Trophoblast cell (in vitro differentiated cells and primary cell): ENCODE results near the gene MACROH2A1.

ENCODE experiments used
- DNase-seq, 2 donors: peaks; one replicate each; pipeline ENCODE4 v3.0.0-alpha.2; 2016
- H2AFZ ChIP-seq: 2 replicates; pipeline ENCODE4 v1.6.1; 2013; ENCODE audit warnings: low read length, moderate library complexity, mild to moderate bottlenecking; ENCODE audit not compliant: insufficient read depth, poor library complexity
- H2AK5ac ChIP-seq: 2 replicates; pipeline ENCODE4 v1.6.1; 2013; ENCODE audit warnings: mild to moderate bottlenecking, low read length
- H2BK120ac ChIP-seq: 2 replicates; pipeline ENCODE4 v1.6.1; 2013; ENCODE audit warnings: low read length, mild to moderate bottlenecking, moderate library complexity; ENCODE audit not compliant: insufficient read depth, poor library complexity
- H2BK12ac ChIP-seq: 2 replicates; pipeline ENCODE4 v1.6.1; 2013; ENCODE audit warnings: mild to moderate bottlenecking, low read length, moderate library complexity
- H2BK5ac ChIP-seq: 2 replicates; pipeline ENCODE4 v1.6.1; 2013; ENCODE audit warnings: low read length, low read depth, moderate library complexity, mild to moderate bottlenecking; ENCODE audit not compliant: poor library complexity
- H3K14ac ChIP-seq: 2 replicates; pipeline ENCODE4 v1.6.1; 2013; ENCODE audit warnings: mild to moderate bottlenecking, low read length
- H3K18ac ChIP-seq: 2 replicates; pipeline ENCODE4 v1.6.1; 2013; ENCODE audit warnings: mild to moderate bottlenecking, low read length
- H3K23ac ChIP-seq: 2 replicates; pipeline ENCODE4 v1.6.1; 2013; ENCODE audit warnings: low read length
- H3K27ac ChIP-seq: 2 replicates; pipeline ENCODE4 v1.5.1; 2013; ENCODE audit warnings: low read depth, mild to moderate bottlenecking, inconsistent platforms, low read length, moderate library complexity
- H3K27me3 ChIP-seq: 2 replicates; pipeline ENCODE4 v1.6.1; 2013; ENCODE audit warnings: inconsistent platforms, mild to moderate bottlenecking, low read length, moderate library complexity; ENCODE audit not compliant: insufficient read depth
- H3K36me3 ChIP-seq, 2 experiments: 1 replicate in 1 of 2; 2 replicates in 1 of 2; pipeline ENCODE4 v1.6.1; 2013; ENCODE audit warnings: low read length in 2 of 2, mild to moderate bottlenecking in 2 of 2, moderate library complexity in 1 of 2; ENCODE audit not compliant: insufficient read depth in 2 of 2, control insufficient read depth in 1 of 2
- H3K4ac ChIP-seq: 2 replicates; pipeline ENCODE4 v1.6.1; 2013; ENCODE audit warnings: low read depth, mild to moderate bottlenecking, low read length, moderate library complexity
- H3K4me1 ChIP-seq, 2 experiments: 1 replicate in 1 of 2; 2 replicates in 1 of 2; pipeline ENCODE4 v1.6.1; 2013; ENCODE audit warnings: low read length in 2 of 2, mild to moderate bottlenecking in 2 of 2, moderate library complexity in 1 of 2; ENCODE audit not compliant: insufficient read depth in 2 of 2, control insufficient read depth in 1 of 2
- H3K4me2 ChIP-seq: 2 replicates; pipeline ENCODE4 v1.6.1; 2013; ENCODE audit warnings: inconsistent platforms, mild to moderate bottlenecking, low read length, moderate library complexity
- H3K4me3 ChIP-seq: 2 replicates; pipeline ENCODE4 v1.5.1; 2013; ENCODE audit warnings: mild to moderate bottlenecking, low read depth, low read length, inconsistent platforms
- H3K79me1 ChIP-seq: one replicate; pipeline ENCODE4 v1.6.1; 2013; ENCODE audit warnings: low read length
- H3K79me2 ChIP-seq: 2 replicates; pipeline ENCODE4 v1.6.1; 2013; ENCODE audit warnings: low read length, mild to moderate bottlenecking; ENCODE audit not compliant: control insufficient read depth, insufficient read depth, poor library complexity
- H3K9ac ChIP-seq: 2 replicates; pipeline ENCODE4 v1.6.1; 2013; ENCODE audit warnings: mild to moderate bottlenecking, low read length
- H3K9me3 ChIP-seq: 2 replicates; pipeline ENCODE4 v1.6.1; 2013; ENCODE audit warnings: low read depth, mild to moderate bottlenecking, control low read depth, inconsistent platforms, low read length; ENCODE audit not compliant: insufficient read depth
- H4K12ac ChIP-seq: 2 replicates; pipeline ENCODE4 v1.6.1; 2013; ENCODE audit warnings: low read depth, mild to moderate bottlenecking, low read length, moderate library complexity
- H4K8ac ChIP-seq: 2 replicates; pipeline ENCODE4 v1.6.1; 2013; ENCODE audit warnings: low read depth, mild to moderate bottlenecking, low read length, moderate library complexity
- H4K91ac ChIP-seq: one replicate; pipeline ENCODE4 v1.6.1; 2013; ENCODE audit warnings: low read depth, mild to moderate bottlenecking, low read length, moderate library complexity
- WGBS: extraction: QIAGEN DNeasy Blood & Tissue Kit; methylation state at CpG from one replicate; pipeline ENCODE4 v1.1.7; 2013; ENCODE audit warnings: missing lambda C conversion rate; ENCODE audit not compliant: insufficient read length, insufficient coverage; ENCODE audit errors: extremely low coverage; 5-methylcytosine and 5-hydroxymethylcytosine counted together

MACROH2A1 gene

GRCh38 chr5:135397084-135397483, 1.9 kb downstream of the MACROH2A1 start:
- H3K9ac ChIP-seq = no peak overlapping the region

DNA sequence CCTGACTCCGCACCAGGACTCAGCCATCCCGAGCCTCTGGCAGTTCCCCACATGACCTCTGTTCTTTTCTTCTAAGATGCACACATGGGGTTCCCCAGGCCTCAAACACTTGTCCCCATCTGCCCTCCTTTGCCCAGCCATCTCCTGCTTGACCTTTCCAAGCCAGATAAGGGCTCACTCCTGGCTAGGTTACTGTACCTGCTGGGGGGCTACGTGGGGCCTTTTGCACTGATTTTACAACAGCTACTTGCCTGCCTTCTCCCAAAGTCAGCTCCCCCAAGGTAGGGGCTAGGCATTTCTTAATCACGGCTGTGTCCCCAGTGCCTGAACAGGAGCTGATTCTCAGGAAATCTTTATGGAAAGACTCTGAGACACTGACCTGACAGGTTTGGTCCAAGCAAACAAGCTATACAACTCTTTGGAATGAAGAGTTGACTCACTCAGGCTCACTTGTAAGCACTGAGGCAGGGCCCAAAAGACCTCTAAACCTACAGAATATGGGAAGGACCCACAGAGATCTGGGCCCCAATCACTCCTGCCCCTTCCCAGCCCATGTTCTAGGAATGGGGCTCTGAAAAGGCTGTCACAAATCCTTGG, 2.5 kb downstream of the MACROH2A1 start:
- Histone ChIP-seq H2AK5ac (no peak overlapping the region), H3K27me3 (peaks cover 8% of the 10 kb centered on the region), H2BK5ac (no peak overlapping the region), H3K9ac (no peak overlapping the region), H2AFZ (no peak overlapping the region), H4K12ac (no peak overlapping the region), H3K4me2 (no peak overlapping the region), H3K79me1 (peaks cover 20% of the 10 kb centered on the region), H3K18ac (no peak overlapping the region), H3K4ac (peak overlapping the region; percentile 43), H3K9me3 (no peaks in the 10 kb centered on the region), H4K8ac (no peak overlapping the region), H2BK12ac (no peak overlapping the region), H3K14ac (no peak overlapping the region), H3K4me1 (peaks cover 18 to 29% of the 10 kb centered on the region in 2 experiments), H3K27ac (no peak overlapping the region), H3K36me3 (peaks cover 0 to 3% of the 10 kb centered on the region in 2 experiments), H3K79me2 (peaks cover 19% of the 10 kb centered on the region), H2BK120ac (no peak overlapping the region), H4K91ac (peak overlapping the region; percentile 3), H3K4me3 (no peak overlapping the region), H3K23ac (no peak overlapping the region)
- no CpG with 5 or more reads among the region's 4 CpGs for WGBS
- DNase-seq = peak; percentile 28 to 70

More at GRCh38 chr5:135397084-135397483, 1.9 kb downstream of the MACROH2A1 start:
- Histone ChIP-seq H2BK5ac (no peak overlapping the region), H3K27ac (no peak overlapping the region), H4K8ac (no peak overlapping the region), H2AFZ (no peak overlapping the region), H3K4me2 (no peak overlapping the region), H3K9me3 (no peaks in the 10 kb centered on the region), H3K23ac (no peak overlapping the region), H2BK120ac (no peak overlapping the region), H3K36me3 (peaks cover 0 to 3% of the 10 kb centered on the region in 2 experiments), H3K79me1 (peaks cover 16% of the 10 kb centered on the region), H3K4me3 (no peak overlapping the region), H3K27me3 (peaks cover 8% of the 10 kb centered on the region), H3K4me1 (peaks cover 13 to 24% of the 10 kb centered on the region in 2 experiments), H2BK12ac (no peak overlapping the region), H3K79me2 (peaks cover 16% of the 10 kb centered on the region), H4K91ac (peak overlapping the region; percentile 3), H3K4ac (peak overlapping the region; percentile 25), H3K18ac (no peak overlapping the region), H3K14ac (no peak overlapping the region), H2AK5ac (no peak overlapping the region), H4K12ac (no peak overlapping the region)
- no CpG with 5 or more reads among the region's 5 CpGs for WGBS
- no peak for DNase-seq

- WGBS = no CpG with 5 or more reads among the region's 4 CpGs
- Histone ChIP-seq H4K12ac (no peak overlapping the region), H2BK120ac (no peak overlapping the region), H3K79me1 (peaks cover 22% of the 10 kb centered on the region), H3K4me1 (peaks cover 21 to 35% of the 10 kb centered on the region in 2 experiments), H2AFZ (no peak overlapping the region), H3K9me3 (no peaks in the 10 kb centered on the region), H2BK5ac (no peak overlapping the region), H3K14ac (no peak overlapping the region), H3K4ac (peak overlapping the region; percentile 43), H2AK5ac (no peak overlapping the region), H4K91ac (no peak overlapping the region), H2BK12ac (no peak overlapping the region), H3K27ac (no peak overlapping the region), H3K4me2 (no peak overlapping the region), H3K23ac (no peak overlapping the region), H3K4me3 (no peak overlapping the region), H3K18ac (no peak overlapping the region), H3K9ac (no peak overlapping the region), H3K27me3 (peaks cover 8% of the 10 kb centered on the region), H3K79me2 (peaks cover 22% of the 10 kb centered on the region), H4K8ac (no peak overlapping the region), H3K36me3 (peaks cover 0 to 3% of the 10 kb centered on the region in 2 experiments)
- no peak for DNase-seq
Measured at GRCh38 chr5:135395866-135396265, 3.2 kb downstream of the MACROH2A1 start.

GRCh38 chr5:135395451-135395850, 3.6 kb downstream of the MACROH2A1 start:
- DNase-seq = no peak
- Histone ChIP-seq H3K27me3 (peaks cover 5% of the 10 kb centered on the region), H3K9ac (no peak overlapping the region), H3K79me2 (peaks cover 22% of the 10 kb centered on the region), H3K14ac (no peak overlapping the region), H3K4ac (peak overlapping the region; percentile 24), H4K8ac (no peak overlapping the region), H2AFZ (no peak overlapping the region), H3K9me3 (no peaks in the 10 kb centered on the region), H3K18ac (no peak overlapping the region), H4K91ac (no peak overlapping the region), H4K12ac (no peak overlapping the region), H3K27ac (no peak overlapping the region), H3K4me3 (no peak overlapping the region), H3K23ac (no peak overlapping the region), H3K79me1 (peaks cover 26% of the 10 kb centered on the region), H2BK5ac (no peak overlapping the region), H2BK120ac (no peak overlapping the region), H3K4me2 (no peak overlapping the region), H3K36me3 (peaks cover 1 to 3% of the 10 kb centered on the region in 2 experiments), H2BK12ac (no peak overlapping the region), H2AK5ac (no peak overlapping the region), H3K4me1 (peaks cover 25 to 39% of the 10 kb centered on the region in 2 experiments)
- no CpG with 5 or more reads among the region's 5 CpGs for WGBS
